Effector CD4-positive, alpha-beta T cell (primary cell): ENCODE results near the gene GOLGA6C.
"Not testable (repeated sequence)": the region's sequence is repeated elsewhere in the genome, so short reads cannot be mapped to it uniquely, and the experiment has no call there.

Experiments used
- DNase-seq: peaks from one replicate; pipeline ENCODE4 v3.0.0-alpha.2; 2020

Gene GOLGA6C

GRCh38 chr15:75228787-75229186, 29.3 kb upstream of the GOLGA6C start:
- no peak for DNase-seq

- no peak for DNase-seq
Observed at GRCh38 chr15:75229191-75230015, 28.7 kb upstream of the GOLGA6C start.

- DNase-seq, result no peak
Observed at GRCh38 chr15:75230016-75230343, 28.2 kb upstream of the GOLGA6C start.

GRCh38 chr15:75230551-75231371, 27.4 kb upstream of the GOLGA6C start:
- no peak for DNase-seq

DNA sequence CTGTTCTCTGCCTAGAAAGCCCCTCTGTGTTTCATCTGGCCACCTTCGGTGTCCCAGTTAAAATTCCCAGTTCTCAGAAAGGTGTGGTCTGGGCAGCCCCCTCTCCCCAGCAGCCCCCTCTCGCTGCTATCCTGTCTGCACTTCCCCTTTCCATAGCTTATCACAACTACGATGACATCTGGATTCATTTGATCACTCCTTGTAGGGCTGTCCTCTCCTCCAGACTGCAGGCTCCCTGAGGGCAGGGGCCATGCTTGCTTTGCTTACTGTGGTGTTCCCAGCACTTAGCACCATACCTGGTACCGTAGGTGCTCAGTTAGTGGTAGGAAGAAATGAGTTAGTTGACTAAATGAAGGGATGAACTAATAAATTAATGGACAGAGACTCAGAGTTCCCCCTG, 26.3 kb upstream of the GOLGA6C start:
- DNase-seq, result no peak

GRCh38 chr15:75232252-75232813, 25.8 kb upstream of the GOLGA6C start:
- DNase-seq, result no peak

GRCh38 chr15:75232826-75233503, 25.2 kb upstream of the GOLGA6C start:
- no peak for DNase-seq

DNA sequence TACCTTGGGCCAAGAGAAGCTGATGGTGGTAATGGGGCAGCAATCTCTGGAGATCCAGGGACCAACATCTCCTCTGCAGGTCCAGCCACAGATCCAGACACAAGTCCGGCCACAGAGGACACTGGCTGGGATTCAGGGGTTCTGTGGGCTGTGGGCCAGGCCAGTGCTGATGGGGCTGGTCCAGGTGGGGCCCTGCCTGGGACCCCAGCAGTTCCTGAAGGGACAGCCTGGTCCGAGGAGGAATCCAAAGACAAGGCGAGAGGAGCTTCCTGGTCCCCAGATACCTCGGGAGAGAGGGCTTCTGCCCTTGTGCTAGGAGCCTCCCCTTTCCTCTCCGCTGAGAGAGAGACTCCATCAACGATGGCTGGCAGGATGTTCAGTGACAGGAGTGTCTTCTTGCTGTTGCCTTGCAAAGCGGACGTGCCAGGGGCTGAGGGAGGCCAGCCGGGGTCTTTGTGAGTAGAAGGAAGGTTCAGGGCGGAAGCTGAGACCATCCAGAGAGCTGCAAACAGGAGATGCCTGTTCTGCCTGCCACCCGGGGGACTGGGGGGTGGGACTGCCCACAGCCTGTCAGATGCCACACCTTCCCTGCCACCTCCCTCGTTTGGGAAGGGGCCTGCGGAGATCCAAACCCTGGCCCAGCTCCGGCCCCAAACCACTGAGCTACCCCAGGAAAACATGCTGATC, 24.5 kb upstream of the GOLGA6C start:
- DNase-seq, result no peak

DNA sequence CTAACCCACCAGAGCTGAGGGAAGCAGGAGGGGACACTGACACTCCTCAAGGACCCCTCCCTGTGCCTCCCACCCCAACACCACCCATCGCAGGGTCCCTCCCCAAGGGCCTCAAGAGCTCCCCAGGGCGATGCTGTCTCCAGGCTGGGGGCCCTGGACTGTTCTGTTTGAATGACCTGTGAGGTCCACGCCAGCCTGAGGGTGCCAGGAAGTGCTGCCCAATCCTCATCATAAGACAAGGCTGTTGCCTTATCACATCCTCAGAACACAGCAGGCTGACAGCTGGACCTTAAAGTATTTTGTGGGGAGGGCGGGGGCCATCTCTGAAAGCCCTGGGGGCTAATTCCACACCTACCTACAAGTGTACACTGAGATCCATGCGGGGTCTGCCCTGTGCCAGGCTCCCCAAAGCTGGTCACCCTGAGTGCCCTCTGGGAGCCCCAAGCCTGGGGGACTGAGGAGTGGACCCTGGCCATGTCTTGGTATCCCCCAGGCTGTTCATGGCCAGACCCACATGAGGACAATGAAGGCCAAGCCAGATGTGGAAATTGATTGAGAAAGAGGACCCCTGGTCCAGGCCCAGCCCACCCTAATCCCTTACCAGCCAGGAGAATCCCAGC, 23.8 kb upstream of the GOLGA6C start:
- DNase-seq, result no peak

DNA sequence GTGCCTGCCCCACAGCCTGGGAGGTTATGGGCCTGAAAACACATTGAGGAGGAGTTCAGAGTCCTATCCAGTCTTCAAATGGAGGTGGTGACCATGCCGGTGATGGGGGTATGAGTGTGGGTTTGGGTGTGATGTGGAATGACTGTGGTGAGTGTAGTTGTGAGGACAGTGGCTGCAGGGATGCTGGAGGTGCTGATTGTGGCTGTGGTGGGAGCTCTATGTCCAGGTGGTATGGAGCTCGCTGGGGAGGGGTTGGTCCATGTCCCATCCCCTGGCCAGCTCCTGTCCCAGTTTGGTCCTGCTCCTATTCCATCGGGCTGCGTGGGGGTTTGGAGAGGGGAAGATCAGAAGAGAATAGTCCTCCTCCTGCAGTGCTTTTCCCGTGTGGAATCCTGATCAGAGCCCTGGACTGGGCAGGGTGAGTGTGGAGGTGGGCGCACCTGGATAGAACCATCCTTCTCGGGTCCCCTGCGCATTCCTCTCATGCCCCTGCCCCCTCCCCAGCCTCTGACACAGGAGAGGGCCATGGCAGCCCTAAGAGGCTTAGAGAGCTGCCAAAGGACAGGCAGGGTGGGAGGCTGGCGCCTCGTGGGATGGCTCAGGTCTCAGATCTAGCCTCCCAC, 23.0 kb upstream of the GOLGA6C start:
- no peak for DNase-seq

- no peak for DNase-seq
Observed at GRCh38 chr15:75235760-75236729, 22.1 kb upstream of the GOLGA6C start.

DNA sequence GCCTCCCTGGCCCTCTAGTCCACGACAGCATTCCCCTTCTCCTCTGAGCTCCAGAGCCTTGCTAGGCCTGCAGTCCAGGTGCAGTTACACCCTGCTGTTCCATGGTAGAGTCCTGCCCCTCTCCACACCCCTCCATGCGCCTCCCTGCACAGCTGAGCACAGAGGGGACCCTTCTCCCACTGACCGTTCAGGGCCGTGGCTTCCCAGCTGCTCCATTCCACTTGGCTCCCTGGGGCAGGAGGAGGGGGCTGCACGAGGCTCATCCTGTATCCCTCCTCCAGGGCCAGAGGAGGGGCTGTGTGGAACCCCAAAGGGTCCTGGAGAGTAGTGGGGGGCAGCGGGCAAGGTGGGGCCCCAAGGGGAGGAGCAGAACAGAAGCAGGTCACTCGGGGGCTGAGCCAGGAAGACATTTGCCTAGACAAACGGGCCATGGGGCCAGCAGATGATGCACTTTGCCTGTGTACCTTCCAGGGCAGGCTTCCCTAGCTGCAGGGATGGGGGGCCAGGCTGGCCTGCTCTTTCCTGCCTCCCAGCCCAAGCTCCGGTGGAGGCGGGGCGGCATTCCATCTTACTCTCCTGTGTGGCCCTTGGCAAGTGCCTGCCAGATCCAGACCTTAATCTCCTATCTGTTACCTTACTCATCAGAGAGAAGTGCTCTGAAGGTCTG, 20.7 kb upstream of the GOLGA6C start:
- DNase-seq, result no peak

DNA sequence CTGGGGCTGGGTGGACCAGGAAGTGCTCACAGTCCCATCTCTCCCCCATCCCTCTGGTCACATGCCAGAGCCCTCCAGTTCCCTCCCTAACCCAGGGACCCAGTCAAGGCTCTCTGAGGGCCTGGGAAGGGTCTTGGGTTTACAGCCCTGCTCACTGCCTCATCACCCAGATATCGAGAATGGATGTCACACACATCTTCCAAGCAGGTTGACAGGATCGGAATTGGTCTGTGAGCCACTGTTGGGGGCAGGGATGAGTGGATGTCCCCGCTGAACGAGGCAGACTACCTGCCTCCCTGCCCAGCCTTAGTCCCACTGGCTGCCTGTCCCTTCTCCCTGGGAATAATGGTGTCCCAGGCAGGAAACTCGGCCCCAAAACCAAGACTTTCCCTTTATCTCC, 20.0 kb upstream of the GOLGA6C start:
- DNase-seq, result no peak

DNA sequence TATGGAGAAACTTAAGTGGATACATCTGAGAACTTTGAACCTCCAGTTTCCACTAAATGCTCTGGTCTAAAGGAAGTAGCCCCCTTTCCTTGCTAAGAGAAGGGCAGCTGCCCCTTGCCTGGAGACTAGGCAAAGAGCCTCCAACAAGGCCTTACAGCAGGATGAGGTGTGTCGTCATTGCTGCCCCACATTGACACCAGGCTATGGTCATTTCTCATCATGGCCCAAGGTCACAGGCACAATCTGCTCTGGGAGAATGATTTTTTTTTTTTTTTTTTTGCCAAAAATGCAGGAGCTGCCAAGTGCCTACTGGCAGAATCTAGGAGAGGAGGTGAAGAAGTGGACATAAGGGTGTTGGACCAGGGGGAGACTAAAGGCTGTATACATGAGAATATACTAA, 12.4 kb upstream of the GOLGA6C start:
- not testable (repeated sequence) for DNase-seq

- DNase-seq, result not testable (repeated sequence)
Observed at GRCh38 chr15:75248991-75249390, 9.1 kb upstream of the GOLGA6C start.

DNA sequence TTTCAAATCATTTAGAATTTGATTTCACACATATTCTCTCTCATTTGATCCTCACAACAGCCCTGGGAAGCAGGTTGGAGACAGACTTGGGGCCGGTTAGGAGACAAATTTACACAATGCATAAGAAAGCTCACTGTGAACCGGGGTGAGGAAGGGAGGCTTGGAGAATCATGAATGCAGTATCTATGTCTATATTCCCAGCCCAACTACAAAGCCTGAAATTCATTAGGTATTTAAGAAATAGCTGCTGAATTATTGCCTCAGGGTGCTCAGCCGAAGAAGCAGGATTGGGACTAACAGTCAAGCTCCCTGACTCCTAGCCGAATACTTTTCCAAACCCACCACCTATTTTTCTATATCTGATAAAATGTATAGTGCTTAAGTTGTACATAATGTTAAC, 8.4 kb upstream of the GOLGA6C start:
- DNase-seq, result no peak

- DNase-seq, result not testable (repeated sequence)
Observed at GRCh38 chr15:75251343-75251742, 6.8 kb upstream of the GOLGA6C start.

GRCh38 chr15:75252285-75252684, 5.8 kb upstream of the GOLGA6C start:
- DNase-seq, result not testable (repeated sequence)

GRCh38 chr15:75258620-75259343, 648 bp downstream of the GOLGA6C start:
- not testable (repeated sequence) for DNase-seq
